GM21717 (cell line): Measurements from ENCODE around the gene ATP8A1.

ENCODE experiments used
- ATAC-seq: cut with Tn5 transposase; IDR thresholded peaks from one replicate; pipeline ENCODE4 v1.9.1; 2021; ENCODE audit warnings: mild to moderate bottlenecking, moderate library complexity; ENCODE audit not compliant: unreplicated experiment

ATP8A1 gene

DNA sequence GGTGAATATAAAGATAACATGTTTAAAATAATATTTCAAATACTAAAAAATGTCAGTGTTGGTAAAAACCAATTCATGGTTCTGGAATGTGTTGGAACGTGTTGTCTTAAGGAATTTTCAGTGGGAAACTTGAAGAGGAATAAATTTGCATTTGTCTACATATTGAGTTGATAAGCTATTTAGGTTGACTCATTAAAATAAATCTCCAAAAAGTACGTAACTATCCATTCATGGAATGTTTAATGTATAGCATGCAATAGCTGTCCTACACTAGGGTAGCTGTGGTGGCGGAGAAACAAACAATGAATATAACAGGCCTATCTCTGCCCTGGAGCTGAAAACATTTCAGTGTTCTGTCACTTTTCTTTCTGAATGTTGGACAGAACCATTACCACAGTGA is 239.4 kb downstream of the ATP8A1 start:
- ATAC-seq, result no peak

DNA sequence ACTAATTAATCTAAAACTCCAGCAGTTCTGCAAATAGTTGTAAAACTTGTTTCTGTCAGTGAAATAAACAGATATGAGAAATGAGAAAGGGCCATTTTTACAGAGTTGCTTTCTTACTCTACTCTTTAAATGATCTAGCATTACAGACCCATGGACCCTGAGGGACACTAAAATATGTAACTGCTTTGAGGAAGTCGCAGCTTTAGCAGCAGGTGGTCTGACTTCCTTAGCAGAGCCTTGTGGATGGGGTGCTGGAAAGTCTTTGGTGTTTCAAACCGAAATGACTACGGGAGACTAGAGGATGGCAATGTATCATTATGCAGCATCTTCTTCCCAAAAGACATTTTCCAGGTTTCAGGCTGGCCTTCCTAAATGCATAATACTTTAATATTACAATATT is 240.9 kb downstream of the ATP8A1 start:
- ATAC-seq, result no peak

- no peak for ATAC-seq
Observed at GRCh38 chr4:42415281-42415680, 241.6 kb downstream of the ATP8A1 start.

DNA sequence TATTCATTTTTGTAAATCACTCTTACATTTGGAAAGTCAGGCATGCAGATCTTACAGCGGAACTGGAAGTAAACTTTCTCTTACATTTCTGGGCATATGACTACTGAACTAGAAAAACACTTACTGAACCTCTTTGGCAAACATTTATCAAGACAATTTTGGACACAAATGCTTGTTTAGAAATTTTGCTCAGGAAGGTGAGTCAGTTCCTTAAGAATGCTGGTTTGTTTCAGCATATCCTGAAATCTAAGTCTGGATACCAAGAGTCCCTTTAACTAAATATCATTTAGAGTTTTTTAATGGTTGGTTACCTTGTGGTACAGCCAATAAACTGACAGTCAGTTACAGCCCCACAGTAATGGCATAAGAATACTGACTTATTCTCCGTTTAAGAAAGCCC is 244.7 kb downstream of the ATP8A1 start:
- no peak for ATAC-seq

DNA sequence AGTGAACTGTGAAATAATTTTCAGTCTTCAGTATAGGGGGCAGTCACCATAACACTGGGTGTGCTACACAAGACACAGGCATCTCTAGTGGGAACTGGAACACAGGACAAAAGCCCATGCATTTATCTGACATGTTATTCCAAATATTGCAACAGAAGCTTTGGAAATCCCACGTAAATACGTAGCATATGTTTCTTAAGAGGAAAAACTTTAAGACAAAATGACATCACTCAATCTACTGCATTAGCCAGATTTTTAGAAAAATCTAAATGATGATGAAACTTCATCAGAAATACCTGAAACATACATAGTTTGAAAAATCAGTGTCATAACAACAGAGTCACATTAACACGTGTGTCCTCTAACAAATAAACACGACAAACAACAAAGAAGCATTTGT is 245.1 kb downstream of the ATP8A1 start:
- no peak for ATAC-seq

GRCh38 chr4:42410446-42410845 is 246.5 kb downstream of the ATP8A1 start:
- ATAC-seq, result no peak

GRCh38 chr4:42404001-42404400 is 252.9 kb downstream of the ATP8A1 start:
- ATAC-seq, result no peak

DNA sequence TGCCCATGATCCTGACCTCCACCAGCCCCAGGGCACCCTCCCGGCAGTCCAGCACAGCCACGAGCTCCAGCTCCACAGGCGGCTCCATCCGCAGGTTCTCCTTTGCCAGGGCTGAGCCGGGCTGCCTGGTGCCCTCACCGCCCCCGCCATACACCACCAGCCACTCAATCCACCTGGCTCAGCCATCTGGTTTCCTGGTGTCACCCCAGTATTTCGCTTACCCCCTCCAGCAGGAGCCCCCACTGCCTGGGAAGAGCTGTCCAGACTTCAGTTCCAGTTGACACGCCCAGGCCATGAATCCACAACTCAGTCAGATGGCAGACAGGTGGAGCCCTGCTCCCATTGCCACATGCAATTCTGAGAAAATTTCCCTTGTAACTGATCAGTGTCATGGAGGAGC is 255.7 kb downstream of the ATP8A1 start:
- ATAC-seq, result no peak

DNA sequence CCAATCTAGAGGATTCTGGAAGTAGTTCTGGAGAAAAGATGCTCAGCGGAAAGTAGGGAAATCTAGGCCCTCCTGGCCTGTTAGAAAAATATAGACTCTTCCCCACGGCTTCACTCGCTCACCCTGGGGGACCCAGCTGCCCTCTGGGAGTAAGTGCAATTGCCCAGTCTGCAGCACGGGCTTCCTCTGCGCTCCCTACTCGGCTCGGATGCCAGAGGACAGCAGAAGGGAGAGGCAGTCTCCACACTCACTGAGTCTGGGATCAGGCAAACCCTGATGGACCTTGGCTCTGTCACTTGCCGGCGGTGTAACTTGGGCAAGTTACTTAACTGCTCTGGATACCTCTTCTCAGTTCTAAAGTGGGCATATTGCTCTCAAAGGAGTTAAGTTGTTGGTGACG is 257.5 kb downstream of the ATP8A1 start:
- ATAC-seq, result no peak

- ATAC-seq, result no peak
Observed at GRCh38 chr4:42398871-42399331, 258.0 kb downstream of the ATP8A1 start.

GRCh38 chr4:42398171-42398870 is 258.6 kb downstream of the ATP8A1 start:
- peak; percentile 28 for ATAC-seq

- peak; percentile 45 for ATAC-seq
Observed at GRCh38 chr4:42397635-42398170, 259.2 kb downstream of the ATP8A1 start.

GRCh38 chr4:42396752-42397634 is 259.9 kb downstream of the ATP8A1 start, which contains the start of gene SHISA3:
TSS of gene SHISA3 (plus strand) at chr4:42397488. CDS start at chr4:42398057, 569 bp downstream.
- peak; percentile 37 for ATAC-seq

- no peak for ATAC-seq
Observed at GRCh38 chr4:42396361-42396751, 260.5 kb downstream of the ATP8A1 start.

GRCh38 chr4:42395595-42395994 is 261.3 kb downstream of the ATP8A1 start:
- ATAC-seq, result no peak

GRCh38 chr4:42392436-42392835 is 264.5 kb downstream of the ATP8A1 start:
- no peak for ATAC-seq

- no peak for ATAC-seq
Observed at GRCh38 chr4:42391981-42392380, 264.9 kb downstream of the ATP8A1 start.

- no peak for ATAC-seq
Observed at GRCh38 chr4:42391355-42391664, 265.6 kb downstream of the ATP8A1 start.

- no peak for ATAC-seq
Observed at GRCh38 chr4:42390622-42391354, 266.1 kb downstream of the ATP8A1 start.

DNA sequence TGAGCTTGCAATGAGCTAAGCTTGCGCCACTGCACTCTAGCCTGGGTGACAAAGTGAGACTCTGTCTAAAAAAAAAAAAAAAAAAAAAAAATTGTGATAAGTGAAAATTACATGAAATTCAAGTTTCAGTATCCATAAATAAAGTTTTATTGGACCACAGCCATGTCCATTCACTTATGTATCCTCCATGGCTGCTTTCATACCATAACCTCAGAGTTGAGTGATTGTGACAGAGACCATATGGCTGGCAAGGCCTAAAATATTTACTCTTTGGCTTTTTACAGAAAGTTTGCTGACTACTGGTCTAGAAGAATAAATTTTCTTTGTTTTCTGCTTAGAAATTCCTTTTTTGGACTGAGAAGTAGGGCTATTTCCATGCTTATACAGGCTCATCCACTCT is 271.4 kb downstream of the ATP8A1 start:
- ATAC-seq, result no peak

DNA sequence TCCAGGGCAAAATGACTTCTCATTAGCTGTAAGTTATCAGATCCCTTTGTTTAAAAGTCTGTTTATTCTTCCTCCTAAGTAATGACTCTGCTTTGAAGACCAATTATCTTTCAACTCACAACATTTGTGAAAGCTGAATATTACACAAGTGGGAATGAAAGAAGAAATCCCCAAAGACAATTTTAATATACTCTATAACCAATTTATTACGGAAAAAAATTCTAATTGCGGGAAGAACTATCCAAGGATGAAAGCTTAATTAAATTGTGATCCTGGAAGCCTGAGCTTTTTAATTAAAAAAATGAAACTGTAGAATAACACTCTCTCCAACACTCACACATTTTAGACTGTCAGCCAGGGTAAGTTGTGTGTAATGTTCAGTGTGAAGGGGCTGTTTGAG is 275.2 kb downstream of the ATP8A1 start:
- ATAC-seq, result no peak
